Bronchial epithelial cell (primary cell): ENCODE data around the gene FGR. TPM values are rescaled to one million over a fixed set of nuclear protein-coding genes. Genes with fewer than 3 reads are reported as not detected.
"Not testable (repeated sequence)": the region's sequence is repeated elsewhere in the genome, so short reads cannot be mapped to it uniquely, and the experiment has no call there.

Experiments used
- DNase-seq: peaks from one replicate; pipeline ENCODE4 v3.0.0-alpha.2; 2010; ENCODE audit warnings: low read depth
- FAIRE-seq: peaks from 2 replicates; lab custom pipeline; 2011; peaks lifted over from hg19 to GRCh38; lab: Jason Lieb, UNC
- H3K27me3 ChIP-seq: 2 replicates; pipeline ENCODE4 v1.5.1; 2011; ENCODE audit warnings: low read length; ENCODE audit not compliant: control insufficient read depth, insufficient read depth
- H3K36me3 ChIP-seq: 2 replicates; pipeline ENCODE4 v1.5.1; 2011; ENCODE audit warnings: low read length; ENCODE audit not compliant: control insufficient read depth, insufficient read depth
- H3K4me3 ChIP-seq: 2 replicates; pipeline ENCODE4 v1.5.1; 2011; ENCODE audit warnings: mild to moderate bottlenecking, low read depth, low read length, control low read depth
- CTCF ChIP-seq: IDR thresholded peaks from 2 replicates; pipeline ENCODE4 v1.5.1; 2011; ENCODE audit warnings: mild to moderate bottlenecking, moderate library complexity, low read length, control low read depth, inconsistent platforms; ENCODE audit not compliant: insufficient read depth, severe bottlenecking
- total RNA-seq: library from RNA; depleted of rRNA; stranded (reverse); fragments of >200 nt; gene quantifications from 2 replicates; pipeline ENCODE4 v1.2.1, GENCODE V29; 2014

Gene FGR
- total RNA-seq, 1 donor from 2014 or later = 1.1 TPM

- no peak overlapping the region for H3K4me3 ChIP-seq
- no peak for DNase-seq
- peaks cover 2% of the 10 kb centered on the region for H3K27me3 ChIP-seq
- no peaks in the 10 kb centered on the region for H3K36me3 ChIP-seq
- no peak for FAIRE-seq
- TF ChIP-seq CTCF = no peak
Measured at GRCh38 chr1:27628712-27629111, 6.3 kb downstream of the FGR start.

GRCh38 chr1:27627733-27628132, 7.3 kb downstream of the FGR start:
- peak; percentile 38 for DNase-seq
- H3K36me3 ChIP-seq, FAIRE-seq, H3K27me3 ChIP-seq, H3K4me3 ChIP-seq: not testable (repeated sequence)

GRCh38 chr1:27627061-27627460, 7.9 kb downstream of the FGR start:
- no peak for TF ChIP-seq CTCF
- FAIRE-seq = no peak
- Histone ChIP-seq H3K27me3 (no peaks in the 10 kb centered on the region), H3K36me3 (no peaks in the 10 kb centered on the region), H3K4me3 (no peak overlapping the region)
- DNase-seq = no peak

GRCh38 chr1:27626031-27626935, 8.7 kb downstream of the FGR start:
- DNase-seq (no peak), FAIRE-seq (no peak)

GRCh38 chr1:27624467-27625178, 10.4 kb downstream of the FGR start:
- DNase-seq = no peak
- FAIRE-seq = no peak
- Histone ChIP-seq H3K36me3 (no peaks in the 10 kb centered on the region), H3K4me3 (no peak overlapping the region), H3K27me3 (no peaks in the 10 kb centered on the region)
- no peak for TF ChIP-seq CTCF

More at GRCh38 chr1:27626031-27626935, 8.7 kb downstream of the FGR start:
- no peak for TF ChIP-seq CTCF
- Histone ChIP-seq H3K4me3 (no peak overlapping the region), H3K27me3 (no peaks in the 10 kb centered on the region), H3K36me3 (no peaks in the 10 kb centered on the region)
